Measurements from ENCODE around the gene G0S2. TPM values are rescaled to one million over a fixed set of nuclear protein-coding genes. Genes with fewer than 3 reads are reported as not detected.
A peak's percentile ranks its signal among the peaks of the same experiment; 100 is the strongest.

The G0S2 gene
- polyA plus RNA-seq, 1 experiment, result 0.43 TPM

DNA sequence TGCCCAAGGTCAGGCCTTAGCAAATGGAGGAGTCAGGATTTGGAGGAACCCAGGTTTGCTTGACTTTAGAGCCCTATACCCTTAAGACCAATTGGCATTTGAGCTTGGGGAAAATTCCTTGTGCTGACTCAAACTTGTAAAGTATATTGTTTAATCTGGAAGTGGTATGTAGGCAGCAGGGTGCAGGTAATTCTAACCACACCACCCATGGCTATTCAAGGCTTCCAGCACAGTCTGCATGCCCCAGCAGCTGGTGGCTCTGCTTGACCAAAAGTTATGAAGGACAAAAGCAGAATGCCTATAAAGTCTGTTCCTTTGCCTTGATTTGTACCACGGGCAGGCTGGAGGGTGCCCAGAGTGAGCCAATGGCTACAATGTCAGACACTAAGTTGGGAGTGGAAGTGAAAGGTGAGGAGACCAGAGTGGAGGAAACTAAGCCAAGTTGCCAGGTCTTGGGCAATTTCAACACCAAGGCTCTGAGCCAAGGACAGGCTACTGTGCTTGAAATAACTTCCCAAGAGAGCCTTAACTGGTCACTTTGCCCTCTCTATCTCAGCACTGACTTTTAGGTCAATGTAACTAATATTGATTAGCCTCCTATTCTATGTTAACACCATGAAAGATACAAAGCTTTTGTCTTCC is 4.7 kb upstream of the G0S2 start:
- POLR2A ChIA-PET, result no interaction called here
- no peak for DNase-seq (ENCODE audit: low read depth)
- CTCF ChIA-PET, result no interaction called here
- peaks cover 10% of the 10 kb centered on the region for H3K27me3 ChIP-seq (ENCODE audit: control insufficient read depth, insufficient read depth, low read length)
- no peaks in the 10 kb centered on the region for H3K36me3 ChIP-seq (ENCODE audit: control insufficient read depth, insufficient read depth, low read length)
- TF ChIP-seq, protein P1, sequence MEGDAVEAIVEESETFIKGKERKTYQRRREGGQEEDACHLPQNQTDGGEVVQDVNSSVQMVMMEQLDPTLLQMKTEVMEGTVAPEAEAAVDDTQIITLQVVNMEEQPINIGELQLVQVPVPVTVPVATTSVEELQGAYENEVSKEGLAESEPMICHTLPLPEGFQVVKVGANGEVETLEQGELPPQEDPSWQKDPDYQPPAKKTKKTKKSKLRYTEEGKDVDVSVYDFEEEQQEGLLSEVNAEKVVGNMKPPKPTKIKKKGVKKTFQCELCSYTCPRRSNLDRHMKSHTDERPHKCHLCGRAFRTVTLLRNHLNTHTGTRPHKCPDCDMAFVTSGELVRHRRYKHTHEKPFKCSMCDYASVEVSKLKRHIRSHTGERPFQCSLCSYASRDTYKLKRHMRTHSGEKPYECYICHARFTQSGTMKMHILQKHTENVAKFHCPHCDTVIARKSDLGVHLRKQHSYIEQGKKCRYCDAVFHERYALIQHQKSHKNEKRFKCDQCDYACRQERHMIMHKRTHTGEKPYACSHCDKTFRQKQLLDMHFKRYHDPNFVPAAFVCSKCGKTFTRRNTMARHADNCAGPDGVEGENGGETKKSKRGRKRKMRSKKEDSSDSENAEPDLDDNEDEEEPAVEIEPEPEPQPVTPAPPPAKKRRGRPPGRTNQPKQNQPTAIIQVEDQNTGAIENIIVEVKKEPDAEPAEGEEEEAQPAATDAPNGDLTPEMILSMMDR (IDR thresholded peaks at IDR 0.05; ENCODE audit: insufficient read depth, low read depth, low read length), result no peak
- H3K4me3 ChIP-seq (ENCODE audit: low read depth, low read length), result no peak overlapping the region

DNA sequence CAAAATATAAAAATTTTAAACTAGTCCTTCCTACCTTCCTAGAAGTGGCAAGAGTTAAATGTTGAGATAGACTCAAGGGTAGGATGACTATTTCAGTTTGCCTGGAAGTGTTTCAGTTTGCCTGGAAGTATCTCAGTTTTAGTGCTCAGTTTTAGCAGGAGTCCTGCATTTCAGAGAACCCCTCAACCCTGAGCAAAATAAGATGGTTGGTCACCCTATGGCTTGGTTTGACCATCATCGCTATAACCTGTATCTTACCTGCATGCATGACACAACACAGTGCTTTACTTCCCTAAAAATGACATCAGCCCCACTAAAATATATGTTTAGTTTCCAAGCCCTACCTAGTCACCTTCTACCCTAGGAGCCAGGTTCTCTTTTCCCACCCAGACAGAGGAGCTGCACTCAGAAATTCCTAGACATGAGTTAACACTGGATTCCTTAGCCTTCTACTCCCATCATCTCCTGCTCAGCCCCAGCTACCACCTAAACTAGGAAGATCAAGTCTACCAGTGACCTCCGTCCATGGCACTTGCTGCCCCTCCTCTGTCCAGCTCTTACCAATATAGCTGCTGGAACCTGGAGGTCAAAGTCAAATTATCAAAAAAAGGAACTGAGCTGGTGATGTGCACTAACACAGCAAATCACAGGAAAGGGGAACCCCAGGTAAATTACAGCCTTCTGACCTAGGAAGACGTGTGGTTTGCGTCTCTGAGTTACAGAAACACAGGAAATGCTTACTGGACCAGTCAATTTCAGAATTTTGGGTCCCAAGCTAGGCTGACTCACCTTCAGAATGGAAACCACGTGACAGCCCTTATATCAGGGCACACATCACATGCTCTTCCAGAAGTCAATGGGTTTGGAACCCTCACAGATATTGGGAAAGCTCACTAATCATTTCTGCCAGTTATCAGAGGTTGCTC is 2.2 kb upstream of the G0S2 start:
- H3K36me3 ChIP-seq (ENCODE audit: control insufficient read depth, insufficient read depth, low read length), result no peaks in the 10 kb centered on the region
- ChIA-PET POLR2A (no interaction called here), CTCF (interaction anchor here (0.9 to 1.3 kb wide), 4 partner anchors 9 to 103 kb away, joined by 3 read pairs; no protein-coding TSS in a partner anchor)
- no peak overlapping the region for H3K4me3 ChIP-seq (ENCODE audit: low read depth, low read length)
- peaks cover 19% of the 10 kb centered on the region for H3K27me3 ChIP-seq (ENCODE audit: control insufficient read depth, insufficient read depth, low read length)
- TF ChIP-seq, protein P1 (IDR thresholded peaks at IDR 0.05; ENCODE audit: insufficient read depth, low read depth, low read length), result no peak
- no peak for DNase-seq (ENCODE audit: low read depth)

- H3K27me3 ChIP-seq (ENCODE audit: control insufficient read depth, insufficient read depth, low read length), result peaks cover 19% of the 10 kb centered on the region
- CTCF ChIA-PET, result interaction anchor here (0.9 to 1.6 kb wide), 5 partner anchors 8 to 104 kb away, joined by 3 to 6 read pairs (median 3); no protein-coding TSS in a partner anchor
- H3K36me3 ChIP-seq (ENCODE audit: control insufficient read depth, insufficient read depth, low read length), result no peaks in the 10 kb centered on the region
- no peak overlapping the region for H3K4me3 ChIP-seq (ENCODE audit: low read depth, low read length)
- DNase-seq (ENCODE audit: low read depth), result no peak
- TF ChIP-seq, protein P1 (IDR thresholded peaks at IDR 0.05; ENCODE audit: insufficient read depth, low read depth, low read length), result no peak
- POLR2A ChIA-PET, result no interaction called here
Measured at GRCh38 chr1:209673631-209674417, 1.4 kb upstream of the G0S2 start.

- Histone ChIP-seq H3K36me3 (ENCODE audit: control insufficient read depth, insufficient read depth, low read length) (no peaks in the 10 kb centered on the region), H3K4me3 (ENCODE audit: low read depth, low read length) (peak overlapping the region; percentile 39), H3K27me3 (ENCODE audit: control insufficient read depth, insufficient read depth, low read length) (peaks cover 16% of the 10 kb centered on the region)
- POLR2A ChIA-PET, result no interaction called here
- TF ChIP-seq, protein P1 (IDR thresholded peaks at IDR 0.05; ENCODE audit: insufficient read depth, low read depth, low read length), result no peak
- DNase-seq (ENCODE audit: low read depth), result no peak
- CTCF ChIA-PET, result interaction anchor here (0.8 to 1.7 kb wide), 5 partner anchors 15 to 29 kb away, joined by 3 to 6 read pairs (median 4); partner anchors contain the start of gene LAMB3
Measured at GRCh38 chr1:209675565-209676154, 448 bp downstream of the G0S2 start.

Data from BJ (cell line).